ACC112 (cell line): ENCODE data around the gene CCNJ.
A peak's percentile ranks its signal among the peaks of the same experiment; 100 is the strongest.

Experiments used
- H2AFZ ChIP-seq: fragments of 200-600 bp; sonication (generic); one replicate; pipeline ENCODE4 v1.6.0; 2017; ENCODE audit warnings: antibody characterized with exemption, low read length; ENCODE audit not compliant: unreplicated experiment
- H3K27ac ChIP-seq: fragments of 200-600 bp; sonication (generic); 2 replicates; pipeline ENCODE4 v1.5.1; 2014; ENCODE audit warnings: low read depth, mild to moderate bottlenecking, antibody characterized with exemption, low read length, moderate library complexity
- H3K27me3 ChIP-seq: fragments of 200-600 bp; sonication (generic); 2 replicates; pipeline ENCODE4 v1.6.1; 2014; ENCODE audit warnings: mild to moderate bottlenecking, antibody characterized with exemption, low read length, moderate library complexity, mixed read lengths; ENCODE audit not compliant: insufficient read depth
- H3K36me3 ChIP-seq: fragments of 200-600 bp; sonication (generic); 2 replicates; pipeline ENCODE4 v1.6.1; 2016; ENCODE audit warnings: mild to moderate bottlenecking, antibody characterized with exemption, low read length, moderate library complexity, mixed read lengths; ENCODE audit not compliant: insufficient read depth
- H3K4me1 ChIP-seq: fragments of 200-600 bp; sonication (generic); one replicate; pipeline ENCODE4 v1.6.1; 2016; ENCODE audit warnings: low read length, mixed read lengths; ENCODE audit not compliant: insufficient read depth, unreplicated experiment, control insufficient read depth
- H3K4me3 ChIP-seq: fragments of 200-600 bp; sonication (generic); 2 replicates; pipeline ENCODE4 v1.5.1; 2014; ENCODE audit warnings: mild to moderate bottlenecking, low read depth, low read length
- H3K79me2 ChIP-seq: fragments of 200-600 bp; sonication (generic); one replicate; pipeline ENCODE4 v1.6.0; 2016; ENCODE audit warnings: low read length; ENCODE audit not compliant: control insufficient read depth, unreplicated experiment, insufficient read depth

The CCNJ gene

GRCh38 chr10:96056787-96057186 is 13.4 kb downstream of the CCNJ start:
- Histone ChIP-seq H3K4me1 (no peaks in the 10 kb centered on the region), H3K36me3 (peaks cover 11% of the 10 kb centered on the region), H3K4me3 (no peak overlapping the region), H3K27me3 (no peaks in the 10 kb centered on the region), H3K27ac (no peak overlapping the region), H3K79me2 (peaks cover 11% of the 10 kb centered on the region), H2AFZ (no peak overlapping the region)

GRCh38 chr10:96061232-96061631 is 17.8 kb downstream of the CCNJ start:
- no peaks in the 10 kb centered on the region for H3K79me2 ChIP-seq
- peaks cover 11% of the 10 kb centered on the region for H3K36me3 ChIP-seq
- H3K4me3 ChIP-seq, result no peak overlapping the region
- no peak overlapping the region for H2AFZ ChIP-seq
- H3K27me3 ChIP-seq, result no peaks in the 10 kb centered on the region
- no peaks in the 10 kb centered on the region for H3K4me1 ChIP-seq
- H3K27ac ChIP-seq, result no peak overlapping the region

GRCh38 chr10:96072674-96073073 is 29.3 kb downstream of the CCNJ start:
- Histone ChIP-seq H3K27ac (no peak overlapping the region), H3K27me3 (no peaks in the 10 kb centered on the region), H2AFZ (no peak overlapping the region), H3K36me3 (no peaks in the 10 kb centered on the region), H3K4me3 (no peak overlapping the region), H3K4me1 (peaks cover 18% of the 10 kb centered on the region), H3K79me2 (no peaks in the 10 kb centered on the region)

- peaks cover 18% of the 10 kb centered on the region for H3K4me1 ChIP-seq
- no peak overlapping the region for H3K4me3 ChIP-seq
- H2AFZ ChIP-seq, result no peak overlapping the region
- H3K27me3 ChIP-seq, result no peaks in the 10 kb centered on the region
- no peak overlapping the region for H3K27ac ChIP-seq
- no peaks in the 10 kb centered on the region for H3K79me2 ChIP-seq
- no peaks in the 10 kb centered on the region for H3K36me3 ChIP-seq
These were observed 30.3 kb downstream of the CCNJ start for GRCh38 chr10:96073722-96074121.

- Histone ChIP-seq H3K27ac (no peak overlapping the region), H3K27me3 (no peaks in the 10 kb centered on the region), H3K79me2 (no peaks in the 10 kb centered on the region), H3K4me1 (peaks cover 18% of the 10 kb centered on the region), H3K4me3 (no peak overlapping the region), H3K36me3 (no peaks in the 10 kb centered on the region), H2AFZ (no peak overlapping the region)
These were observed 31.4 kb downstream of the CCNJ start for GRCh38 chr10:96074776-96075175.

- H2AFZ ChIP-seq, result no peak overlapping the region
- H3K27ac ChIP-seq, result no peak overlapping the region
- no peaks in the 10 kb centered on the region for H3K36me3 ChIP-seq
- peaks cover 18% of the 10 kb centered on the region for H3K4me1 ChIP-seq
- no peaks in the 10 kb centered on the region for H3K27me3 ChIP-seq
- H3K4me3 ChIP-seq, result no peak overlapping the region
- H3K79me2 ChIP-seq, result no peaks in the 10 kb centered on the region
These were observed 32.6 kb downstream of the CCNJ start for GRCh38 chr10:96075977-96076376.

GRCh38 chr10:96077156-96077555 is 33.8 kb downstream of the CCNJ start:
- peaks cover 18% of the 10 kb centered on the region for H3K4me1 ChIP-seq
- H3K27me3 ChIP-seq, result no peaks in the 10 kb centered on the region
- no peak overlapping the region for H3K4me3 ChIP-seq
- H3K27ac ChIP-seq, result no peak overlapping the region
- no peak overlapping the region for H2AFZ ChIP-seq
- no peaks in the 10 kb centered on the region for H3K36me3 ChIP-seq
- H3K79me2 ChIP-seq, result no peaks in the 10 kb centered on the region

- no peaks in the 10 kb centered on the region for H3K36me3 ChIP-seq
- H3K4me3 ChIP-seq, result no peak overlapping the region
- no peak overlapping the region for H2AFZ ChIP-seq
- H3K79me2 ChIP-seq, result no peaks in the 10 kb centered on the region
- H3K27me3 ChIP-seq, result no peaks in the 10 kb centered on the region
- H3K4me1 ChIP-seq, result no peaks in the 10 kb centered on the region
- no peak overlapping the region for H3K27ac ChIP-seq
These were observed 38.8 kb downstream of the CCNJ start for GRCh38 chr10:96082153-96082552.

GRCh38 chr10:96082748-96083147 is 39.4 kb downstream of the CCNJ start:
- no peaks in the 10 kb centered on the region for H3K36me3 ChIP-seq
- H2AFZ ChIP-seq, result no peak overlapping the region
- H3K79me2 ChIP-seq, result no peaks in the 10 kb centered on the region
- H3K27ac ChIP-seq, result no peak overlapping the region
- no peak overlapping the region for H3K4me3 ChIP-seq
- H3K27me3 ChIP-seq, result no peaks in the 10 kb centered on the region
- H3K4me1 ChIP-seq, result no peaks in the 10 kb centered on the region

- Histone ChIP-seq H2AFZ (peak overlapping the region; percentile 97), H3K79me2 (no peaks in the 10 kb centered on the region), H3K27ac (no peak overlapping the region), H3K4me3 (peak overlapping the region; percentile 86), H3K4me1 (no peaks in the 10 kb centered on the region), H3K36me3 (no peaks in the 10 kb centered on the region), H3K27me3 (peaks cover 22% of the 10 kb centered on the region)
These were observed 45.7 kb downstream of the CCNJ start for GRCh38 chr10:96089116-96089515.

GRCh38 chr10:96089670-96090462 is 46.5 kb downstream of the CCNJ start:
- Histone ChIP-seq H3K27me3 (peaks cover 29% of the 10 kb centered on the region), H2AFZ (peak overlapping the region; percentile 97), H3K4me3 (peak overlapping the region; percentile 86), H3K27ac (peak overlapping the region; percentile 87), H3K4me1 (no peaks in the 10 kb centered on the region), H3K36me3 (no peaks in the 10 kb centered on the region), H3K79me2 (no peaks in the 10 kb centered on the region)
